Endothelial cell (in vitro differentiated cells): ENCODE results near the gene FAM131A. TPM values are rescaled to one million over a fixed set of nuclear protein-coding genes. Genes with fewer than 3 reads are reported as not detected.
A peak's percentile ranks its signal among the peaks of the same experiment; 100 is the strongest.

Experiments
- DNase-seq: peaks from one replicate; pipeline ENCODE4 v3.0.0; 2021; ENCODE audit warnings: low spot score
- H3K27ac Mint-ChIP-seq: one replicate; pipeline ENCODE4 v1.8.0; 2021; ENCODE audit warnings: mixed read lengths, inconsistent platforms; ENCODE audit not compliant: unreplicated experiment
- H3K27me3 Mint-ChIP-seq: one replicate; pipeline ENCODE4 v1.8.0; 2021; ENCODE audit warnings: mild to moderate bottlenecking, moderate library complexity, mixed read lengths, inconsistent platforms; ENCODE audit not compliant: unreplicated experiment
- H3K36me3 Mint-ChIP-seq: one replicate; pipeline ENCODE4 v1.8.0; 2021; ENCODE audit warnings: mild to moderate bottlenecking, low read depth, mixed read lengths, inconsistent platforms; ENCODE audit not compliant: unreplicated experiment
- H3K4me1 Mint-ChIP-seq: one replicate; pipeline ENCODE4 v1.8.0; 2021; ENCODE audit warnings: mild to moderate bottlenecking, mixed read lengths, inconsistent platforms; ENCODE audit not compliant: unreplicated experiment
- H3K4me3 Mint-ChIP-seq: one replicate; pipeline ENCODE4 v1.8.0; 2021; ENCODE audit warnings: mild to moderate bottlenecking, mixed read lengths, inconsistent platforms; ENCODE audit not compliant: unreplicated experiment
- H3K9me3 Mint-ChIP-seq: one replicate; pipeline ENCODE4 v1.8.0; 2021; ENCODE audit warnings: mixed read lengths, inconsistent platforms; ENCODE audit not compliant: unreplicated experiment
- CTCF ChIP-seq: fragments of 200-600 bp; sonication (generic); IDR thresholded peaks from one replicate; pipeline ENCODE4 v1.5.0; 2021; ENCODE audit warnings: antibody characterized with exemption; ENCODE audit not compliant: unreplicated experiment
- total RNA-seq: library from RNA; stranded (reverse); fragmentation: NEBNext Ultra II Directional; extraction: Animal tissue kit (Norgen Biotek cat#: 25700); gene quantifications from one replicate; pipeline ENCODE4 v1.2.1, GENCODE V29; 2021; ENCODE audit not compliant: unreplicated experiment

FAM131A gene
- total RNA-seq, 1 donor from 2014 or later, result 15.8 TPM

- DNase-seq, result peak; percentile 44
- no peak for TF ChIP-seq CTCF
- Mint-ChIP-seq H3K4me1 (peaks cover 18% of the 10 kb centered on the region), H3K27me3 (peaks cover 9% of the 10 kb centered on the region), H3K27ac (peak overlapping the region; percentile 93), H3K36me3 (peaks cover 18% of the 10 kb centered on the region), H3K9me3 (no peaks in the 10 kb centered on the region), H3K4me3 (peak overlapping the region; percentile 93)
Measured at GRCh38 chr3:184361932-184362667, 24.7 kb downstream of the FAM131A start.

GRCh38 chr3:184362668-184363546 lies 25.5 kb downstream of the FAM131A start:
- Mint-ChIP-seq H3K27me3 (peaks cover 9% of the 10 kb centered on the region), H3K4me1 (peaks cover 18% of the 10 kb centered on the region), H3K36me3 (peaks cover 24% of the 10 kb centered on the region), H3K9me3 (no peaks in the 10 kb centered on the region), H3K4me3 (peak overlapping the region; percentile 94), H3K27ac (peak overlapping the region; percentile 98)
- peak; percentile 92 for DNase-seq
- no peak for TF ChIP-seq CTCF

GRCh38 chr3:184366619-184367289 lies 29.4 kb downstream of the FAM131A start:
- no peak overlapping the region for H3K27ac Mint-ChIP-seq
- no peaks in the 10 kb centered on the region for H3K9me3 Mint-ChIP-seq
- H3K27me3 Mint-ChIP-seq, result peaks cover 6% of the 10 kb centered on the region
- TF ChIP-seq CTCF, result no peak
- DNase-seq, result no peak
- H3K36me3 Mint-ChIP-seq, result peaks cover 39% of the 10 kb centered on the region
- H3K4me3 Mint-ChIP-seq, result no peak overlapping the region
- H3K4me1 Mint-ChIP-seq, result peaks cover 28% of the 10 kb centered on the region

- peak overlapping the region; percentile 35 for H3K4me3 Mint-ChIP-seq
- no peaks in the 10 kb centered on the region for H3K9me3 Mint-ChIP-seq
- no peak for DNase-seq
- peaks cover 7% of the 10 kb centered on the region for H3K27me3 Mint-ChIP-seq
- TF ChIP-seq CTCF, result no peak
- no peak overlapping the region for H3K27ac Mint-ChIP-seq
- H3K4me1 Mint-ChIP-seq, result peaks cover 36% of the 10 kb centered on the region
- H3K36me3 Mint-ChIP-seq, result peaks cover 39% of the 10 kb centered on the region
Measured at GRCh38 chr3:184368116-184368515, 30.7 kb downstream of the FAM131A start.
